ENCODE data around the gene CDC5L.

DNA sequence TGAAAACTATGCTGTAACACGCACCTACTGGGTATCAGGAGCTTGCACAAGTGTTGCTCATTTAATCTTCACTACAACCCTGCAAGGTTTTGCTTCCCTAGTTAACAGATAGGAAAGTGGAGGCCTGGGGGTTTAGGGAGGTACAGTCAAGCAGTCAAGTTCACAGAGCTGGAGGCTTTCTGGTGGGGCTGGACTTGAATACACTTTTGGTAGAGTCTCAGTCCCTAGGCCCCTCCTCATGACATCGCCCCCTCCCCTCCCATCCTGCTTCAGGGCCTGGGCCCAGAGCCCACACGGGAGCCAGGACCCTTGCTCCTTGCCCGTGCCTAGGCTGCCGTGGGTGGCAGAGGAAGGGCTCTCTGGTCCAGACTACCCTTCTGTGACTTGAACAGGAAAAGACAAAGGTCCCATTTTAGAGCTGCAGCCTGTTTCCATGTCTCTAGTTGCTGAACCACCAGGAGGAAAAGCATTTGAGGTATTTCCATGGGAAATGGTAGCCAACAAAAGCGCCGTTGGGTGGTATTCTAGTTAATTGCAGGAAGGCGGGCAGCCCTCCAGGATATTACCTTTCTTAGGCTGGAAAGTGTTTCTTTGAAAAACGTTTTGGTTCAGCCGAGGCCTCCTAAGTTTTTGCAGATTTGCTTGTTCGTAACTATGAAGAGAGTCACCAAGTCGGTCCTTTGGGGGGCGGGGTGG is 84.9 kb downstream of the CDC5L start:
- TF ChIP-seq, protein P1, sequence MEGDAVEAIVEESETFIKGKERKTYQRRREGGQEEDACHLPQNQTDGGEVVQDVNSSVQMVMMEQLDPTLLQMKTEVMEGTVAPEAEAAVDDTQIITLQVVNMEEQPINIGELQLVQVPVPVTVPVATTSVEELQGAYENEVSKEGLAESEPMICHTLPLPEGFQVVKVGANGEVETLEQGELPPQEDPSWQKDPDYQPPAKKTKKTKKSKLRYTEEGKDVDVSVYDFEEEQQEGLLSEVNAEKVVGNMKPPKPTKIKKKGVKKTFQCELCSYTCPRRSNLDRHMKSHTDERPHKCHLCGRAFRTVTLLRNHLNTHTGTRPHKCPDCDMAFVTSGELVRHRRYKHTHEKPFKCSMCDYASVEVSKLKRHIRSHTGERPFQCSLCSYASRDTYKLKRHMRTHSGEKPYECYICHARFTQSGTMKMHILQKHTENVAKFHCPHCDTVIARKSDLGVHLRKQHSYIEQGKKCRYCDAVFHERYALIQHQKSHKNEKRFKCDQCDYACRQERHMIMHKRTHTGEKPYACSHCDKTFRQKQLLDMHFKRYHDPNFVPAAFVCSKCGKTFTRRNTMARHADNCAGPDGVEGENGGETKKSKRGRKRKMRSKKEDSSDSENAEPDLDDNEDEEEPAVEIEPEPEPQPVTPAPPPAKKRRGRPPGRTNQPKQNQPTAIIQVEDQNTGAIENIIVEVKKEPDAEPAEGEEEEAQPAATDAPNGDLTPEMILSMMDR (IDR thresholded peaks at IDR 0.05; ENCODE audit: low read depth, low read length) = no peak
- TF ChIP-seq, protein P2, sequence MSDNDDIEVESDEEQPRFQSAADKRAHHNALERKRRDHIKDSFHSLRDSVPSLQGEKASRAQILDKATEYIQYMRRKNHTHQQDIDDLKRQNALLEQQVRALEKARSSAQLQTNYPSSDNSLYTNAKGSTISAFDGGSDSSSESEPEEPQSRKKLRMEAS (IDR thresholded peaks at IDR 0.05; ENCODE audit: low read depth, low read length) = no peak
- TF ChIP-seq MYC (IDR thresholded peaks at IDR 0.05; ENCODE audit: low read depth, low read length) (no peak), POLR2A (IDR thresholded peaks at IDR 0.05; ENCODE audit: extremely low read depth, insufficient read length) (no peak)
